Measurements from ENCODE around the gene CAB39.
A peak's percentile ranks its signal among the peaks of the same experiment; 100 is the strongest.

DNA sequence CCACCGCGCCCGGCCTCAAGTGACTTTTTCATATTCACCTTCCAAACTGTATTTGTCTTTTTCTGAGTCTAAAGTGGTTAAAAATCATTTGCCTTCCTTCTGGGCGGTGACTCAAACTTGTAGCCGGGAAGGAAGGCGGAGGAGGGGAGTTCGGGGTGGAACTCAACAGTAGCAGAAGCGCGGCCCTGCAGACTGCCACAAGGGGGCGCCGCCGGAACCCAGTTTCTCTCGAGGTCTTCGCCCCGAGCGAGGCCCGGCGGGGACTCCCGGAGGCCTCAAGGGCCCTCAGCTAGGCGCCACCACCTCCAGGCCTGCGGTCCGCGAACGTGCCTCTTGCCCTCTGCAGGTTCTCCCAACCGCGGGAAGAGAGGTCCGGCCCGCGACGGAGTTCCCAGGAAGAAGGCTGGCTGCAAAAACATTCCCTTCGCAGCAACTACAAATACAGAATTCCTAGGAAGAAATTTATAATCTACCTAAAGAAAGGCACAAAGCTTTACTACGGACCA lies 135.3 kb downstream of the CAB39 start:
- TF ChIP-seq TCF7L2 (IDR thresholded peaks at IDR 0.05; ENCODE audit: low read depth, low read length): no peak
- TF ChIP-seq, protein P1, sequence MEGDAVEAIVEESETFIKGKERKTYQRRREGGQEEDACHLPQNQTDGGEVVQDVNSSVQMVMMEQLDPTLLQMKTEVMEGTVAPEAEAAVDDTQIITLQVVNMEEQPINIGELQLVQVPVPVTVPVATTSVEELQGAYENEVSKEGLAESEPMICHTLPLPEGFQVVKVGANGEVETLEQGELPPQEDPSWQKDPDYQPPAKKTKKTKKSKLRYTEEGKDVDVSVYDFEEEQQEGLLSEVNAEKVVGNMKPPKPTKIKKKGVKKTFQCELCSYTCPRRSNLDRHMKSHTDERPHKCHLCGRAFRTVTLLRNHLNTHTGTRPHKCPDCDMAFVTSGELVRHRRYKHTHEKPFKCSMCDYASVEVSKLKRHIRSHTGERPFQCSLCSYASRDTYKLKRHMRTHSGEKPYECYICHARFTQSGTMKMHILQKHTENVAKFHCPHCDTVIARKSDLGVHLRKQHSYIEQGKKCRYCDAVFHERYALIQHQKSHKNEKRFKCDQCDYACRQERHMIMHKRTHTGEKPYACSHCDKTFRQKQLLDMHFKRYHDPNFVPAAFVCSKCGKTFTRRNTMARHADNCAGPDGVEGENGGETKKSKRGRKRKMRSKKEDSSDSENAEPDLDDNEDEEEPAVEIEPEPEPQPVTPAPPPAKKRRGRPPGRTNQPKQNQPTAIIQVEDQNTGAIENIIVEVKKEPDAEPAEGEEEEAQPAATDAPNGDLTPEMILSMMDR (IDR thresholded peaks at IDR 0.05): peak; percentile 98
- no peak for TF ChIP-seq POLR2AphosphoS5 (IDR thresholded peaks at IDR 0.05; ENCODE audit: low read depth, low read length)
- TF ChIP-seq, protein P2, sequence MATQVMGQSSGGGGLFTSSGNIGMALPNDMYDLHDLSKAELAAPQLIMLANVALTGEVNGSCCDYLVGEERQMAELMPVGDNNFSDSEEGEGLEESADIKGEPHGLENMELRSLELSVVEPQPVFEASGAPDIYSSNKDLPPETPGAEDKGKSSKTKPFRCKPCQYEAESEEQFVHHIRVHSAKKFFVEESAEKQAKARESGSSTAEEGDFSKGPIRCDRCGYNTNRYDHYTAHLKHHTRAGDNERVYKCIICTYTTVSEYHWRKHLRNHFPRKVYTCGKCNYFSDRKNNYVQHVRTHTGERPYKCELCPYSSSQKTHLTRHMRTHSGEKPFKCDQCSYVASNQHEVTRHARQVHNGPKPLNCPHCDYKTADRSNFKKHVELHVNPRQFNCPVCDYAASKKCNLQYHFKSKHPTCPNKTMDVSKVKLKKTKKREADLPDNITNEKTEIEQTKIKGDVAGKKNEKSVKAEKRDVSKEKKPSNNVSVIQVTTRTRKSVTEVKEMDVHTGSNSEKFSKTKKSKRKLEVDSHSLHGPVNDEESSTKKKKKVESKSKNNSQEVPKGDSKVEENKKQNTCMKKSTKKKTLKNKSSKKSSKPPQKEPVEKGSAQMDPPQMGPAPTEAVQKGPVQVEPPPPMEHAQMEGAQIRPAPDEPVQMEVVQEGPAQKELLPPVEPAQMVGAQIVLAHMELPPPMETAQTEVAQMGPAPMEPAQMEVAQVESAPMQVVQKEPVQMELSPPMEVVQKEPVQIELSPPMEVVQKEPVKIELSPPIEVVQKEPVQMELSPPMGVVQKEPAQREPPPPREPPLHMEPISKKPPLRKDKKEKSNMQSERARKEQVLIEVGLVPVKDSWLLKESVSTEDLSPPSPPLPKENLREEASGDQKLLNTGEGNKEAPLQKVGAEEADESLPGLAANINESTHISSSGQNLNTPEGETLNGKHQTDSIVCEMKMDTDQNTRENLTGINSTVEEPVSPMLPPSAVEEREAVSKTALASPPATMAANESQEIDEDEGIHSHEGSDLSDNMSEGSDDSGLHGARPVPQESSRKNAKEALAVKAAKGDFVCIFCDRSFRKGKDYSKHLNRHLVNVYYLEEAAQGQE (IDR thresholded peaks at IDR 0.05; ENCODE audit: insufficient read depth in 1 of 2, low read depth in 2 of 2, low read length in 1 of 2): no peak
